ENCODE measurements around the gene SWI5. TPM values are rescaled to one million over a fixed set of nuclear protein-coding genes. Genes with fewer than 3 reads are reported as not detected.

The SWI5 gene
- total RNA-seq, 2 donors from 2014 or later, result 33.4 to 46.9 TPM

DNA sequence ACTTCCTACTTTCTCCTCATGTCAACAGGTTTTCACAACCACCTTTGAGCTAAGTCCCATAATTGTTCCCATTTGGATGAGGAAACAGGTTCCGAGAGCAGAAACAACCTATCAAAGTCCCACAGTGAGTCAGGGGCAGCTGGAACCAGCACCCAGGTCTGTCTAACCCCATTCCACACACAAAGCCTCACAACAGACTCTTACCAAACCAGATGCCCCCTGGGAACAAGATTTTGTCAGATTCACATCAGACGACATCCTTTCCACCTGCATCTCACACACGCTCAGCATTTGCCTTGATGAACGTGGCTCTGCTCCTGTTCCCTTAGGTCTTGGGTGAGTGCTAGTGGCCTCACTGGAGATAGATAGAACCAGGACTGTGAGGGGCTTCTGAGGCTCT is 17.0 kb downstream of the SWI5 start:
- Histone ChIP-seq H3K36me3 (ENCODE audit: control insufficient read depth, insufficient read depth, low read length) (peaks cover 10% of the 10 kb centered on the region), H3K4me1 (ENCODE audit: control insufficient read depth, insufficient read depth, low read length) (no peaks in the 10 kb centered on the region), H3K27ac (ENCODE audit: low read depth, low read length) (no peak overlapping the region), H3K27me3 (ENCODE audit: control insufficient read depth, insufficient read depth, low read length, poor library complexity, severe bottlenecking) (no peaks in the 10 kb centered on the region), H3K9ac (ENCODE audit: extremely low read depth, low read length, poor library complexity, severe bottlenecking) (no peak overlapping the region), H3K4me3 (ENCODE audit: low read length) (no peak overlapping the region), H3K9me3 (ENCODE audit: control insufficient read depth, low read length) (no peaks in the 10 kb centered on the region)
- DNase-seq, result no peak
- Mint-ChIP-seq H3K4me3 (no peak overlapping the region), H3K9me3 (no peaks in the 10 kb centered on the region), H3K27me3 (ENCODE audit: insufficient read depth) (no peaks in the 10 kb centered on the region), H3K27ac (no peak overlapping the region), H3K36me3 (ENCODE audit: low read depth) (peaks cover 16% of the 10 kb centered on the region), H3K4me1 (no peaks in the 10 kb centered on the region)
- TF ChIP-seq, protein P1, sequence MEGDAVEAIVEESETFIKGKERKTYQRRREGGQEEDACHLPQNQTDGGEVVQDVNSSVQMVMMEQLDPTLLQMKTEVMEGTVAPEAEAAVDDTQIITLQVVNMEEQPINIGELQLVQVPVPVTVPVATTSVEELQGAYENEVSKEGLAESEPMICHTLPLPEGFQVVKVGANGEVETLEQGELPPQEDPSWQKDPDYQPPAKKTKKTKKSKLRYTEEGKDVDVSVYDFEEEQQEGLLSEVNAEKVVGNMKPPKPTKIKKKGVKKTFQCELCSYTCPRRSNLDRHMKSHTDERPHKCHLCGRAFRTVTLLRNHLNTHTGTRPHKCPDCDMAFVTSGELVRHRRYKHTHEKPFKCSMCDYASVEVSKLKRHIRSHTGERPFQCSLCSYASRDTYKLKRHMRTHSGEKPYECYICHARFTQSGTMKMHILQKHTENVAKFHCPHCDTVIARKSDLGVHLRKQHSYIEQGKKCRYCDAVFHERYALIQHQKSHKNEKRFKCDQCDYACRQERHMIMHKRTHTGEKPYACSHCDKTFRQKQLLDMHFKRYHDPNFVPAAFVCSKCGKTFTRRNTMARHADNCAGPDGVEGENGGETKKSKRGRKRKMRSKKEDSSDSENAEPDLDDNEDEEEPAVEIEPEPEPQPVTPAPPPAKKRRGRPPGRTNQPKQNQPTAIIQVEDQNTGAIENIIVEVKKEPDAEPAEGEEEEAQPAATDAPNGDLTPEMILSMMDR (conservative IDR thresholded peaks at IDR 0.05), result no peak
- WGBS, 2 experiments (ENCODE audit: insufficient coverage in 1 of 2, insufficient read length in 1 of 2), result 93 to 100% methylated on average over 2 to 4 of the region's 4 CpGs

DNA sequence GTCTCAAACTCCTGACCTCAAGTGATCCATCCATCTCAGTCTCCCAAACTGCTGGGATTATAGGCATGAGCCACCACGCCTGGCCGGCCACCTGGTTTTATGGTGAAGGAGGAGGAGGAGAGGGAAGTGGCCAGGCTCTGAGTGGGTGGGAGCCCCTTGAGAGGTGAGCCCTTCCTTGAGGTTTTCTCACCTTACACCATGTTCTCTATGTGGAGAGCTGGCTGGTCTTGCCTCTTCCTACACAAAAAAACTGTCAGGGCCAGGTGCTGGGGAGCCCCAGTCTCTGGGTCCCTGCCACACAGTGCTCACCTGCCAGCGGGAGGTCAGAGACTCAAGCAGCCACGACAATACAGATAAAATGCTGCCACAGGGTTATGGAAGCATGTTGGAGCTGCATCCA is 18.1 kb downstream of the SWI5 start:
- H3K4me1 ChIP-seq (ENCODE audit: control insufficient read depth, insufficient read depth, low read length), result no peaks in the 10 kb centered on the region
- TF ChIP-seq, protein P1 (conservative IDR thresholded peaks at IDR 0.05), result no peak

DNA sequence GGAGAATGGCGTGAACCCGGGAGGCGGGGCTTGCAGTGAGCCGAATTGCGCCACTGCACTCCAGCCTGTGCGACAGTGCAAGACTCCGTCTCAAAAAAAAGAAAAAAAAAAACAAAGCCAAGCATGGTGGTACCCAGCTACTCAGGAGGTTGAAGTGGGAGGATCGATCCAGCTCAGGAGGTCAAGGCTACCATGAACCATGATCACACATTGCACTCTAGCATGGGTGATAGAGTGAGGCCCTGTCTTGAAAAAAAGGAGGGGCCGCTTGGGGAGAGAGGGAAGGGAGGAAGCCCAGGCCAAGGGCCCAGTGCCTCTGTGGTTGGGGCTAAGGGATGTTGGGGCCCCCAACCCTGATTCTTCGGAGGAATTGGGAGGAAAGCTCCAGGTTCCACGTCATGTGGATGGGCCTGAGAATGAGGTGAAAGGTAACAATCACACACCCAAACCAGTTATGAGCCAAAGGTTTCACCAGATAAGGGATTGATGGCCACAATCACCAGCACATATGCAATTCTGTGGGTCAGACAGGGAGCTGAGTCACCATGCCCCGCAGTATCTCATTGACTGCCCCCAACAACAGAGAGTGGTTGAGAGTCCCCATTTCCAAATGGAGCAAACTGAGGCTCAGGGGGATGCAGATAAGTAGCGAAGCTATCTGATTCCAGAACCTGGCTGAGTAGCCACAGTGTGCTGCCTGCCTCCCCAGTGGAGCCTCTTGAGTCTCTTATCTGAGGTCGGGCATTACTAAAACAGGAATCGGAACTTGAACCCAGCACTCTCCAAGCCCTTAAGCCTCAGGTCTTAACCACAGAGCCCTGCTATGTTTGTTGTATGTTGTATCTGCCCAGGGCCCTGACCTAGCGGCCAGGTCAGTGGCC is 20.5 kb downstream of the SWI5 start:
- no peak overlapping the region for H3K4me3 ChIP-seq (ENCODE audit: low read length)
- Mint-ChIP-seq H3K27ac (no peak overlapping the region), H3K4me3 (no peak overlapping the region), H3K27me3 (ENCODE audit: insufficient read depth) (no peaks in the 10 kb centered on the region), H3K4me1 (no peaks in the 10 kb centered on the region), H3K9me3 (no peaks in the 10 kb centered on the region), H3K36me3 (ENCODE audit: low read depth) (peaks cover 4% of the 10 kb centered on the region)
- H3K27ac ChIP-seq (ENCODE audit: low read depth, low read length), result no peak overlapping the region
- no peaks in the 10 kb centered on the region for H3K4me1 ChIP-seq (ENCODE audit: control insufficient read depth, insufficient read depth, low read length)
- TF ChIP-seq, protein P1 (conservative IDR thresholded peaks at IDR 0.05), result no peak
- no peak overlapping the region for H3K9ac ChIP-seq (ENCODE audit: extremely low read depth, low read length, poor library complexity, severe bottlenecking)
- H3K36me3 ChIP-seq (ENCODE audit: control insufficient read depth, insufficient read depth, low read length), result no peaks in the 10 kb centered on the region
- 92 to 97% methylated on average over 8 to 16 of the region's 16 CpGs for WGBS, 2 experiments (ENCODE audit: insufficient coverage in 1 of 2, insufficient read length in 1 of 2)
- no peak for DNase-seq
- H3K27me3 ChIP-seq (ENCODE audit: control insufficient read depth, insufficient read depth, low read length, poor library complexity, severe bottlenecking), result no peaks in the 10 kb centered on the region
- H3K9me3 ChIP-seq (ENCODE audit: control insufficient read depth, low read length), result no peaks in the 10 kb centered on the region

More for the DNA sequence above, 18.1 kb downstream of the SWI5 start:
- Histone ChIP-seq H3K9ac (ENCODE audit: extremely low read depth, low read length, poor library complexity, severe bottlenecking) (no peak overlapping the region), H3K27me3 (ENCODE audit: control insufficient read depth, insufficient read depth, low read length, poor library complexity, severe bottlenecking) (no peaks in the 10 kb centered on the region), H3K4me3 (ENCODE audit: low read length) (no peak overlapping the region), H3K36me3 (ENCODE audit: control insufficient read depth, insufficient read depth, low read length) (no peaks in the 10 kb centered on the region), H3K27ac (ENCODE audit: low read depth, low read length) (no peak overlapping the region), H3K9me3 (ENCODE audit: control insufficient read depth, low read length) (no peaks in the 10 kb centered on the region)
- H3K27ac Mint-ChIP-seq, result no peak overlapping the region
- 88 to 90% methylated on average over 2 to 4 of the region's 4 CpGs for WGBS, 2 experiments (ENCODE audit: insufficient coverage in 1 of 2, insufficient read length in 1 of 2)
- H3K36me3 Mint-ChIP-seq (ENCODE audit: low read depth), result peaks cover 5% of the 10 kb centered on the region
- H3K27me3 Mint-ChIP-seq (ENCODE audit: insufficient read depth), result no peaks in the 10 kb centered on the region
- no peak for DNase-seq
- H3K4me3 Mint-ChIP-seq, result no peak overlapping the region
- H3K4me1 Mint-ChIP-seq, result no peaks in the 10 kb centered on the region
- no peaks in the 10 kb centered on the region for H3K9me3 Mint-ChIP-seq
